Activated CD8-positive, alpha-beta memory T cell treated with anti-CD3 and anti-CD28 coated beads, Interleukin-2, amount 50 U/mL, for 24 hours (primary cell): Measurements from ENCODE around the gene C10orf88.
"Not testable (repeated sequence)": the region's sequence is repeated elsewhere in the genome, so short reads cannot be mapped to it uniquely, and the experiment has no call there.

ENCODE experiments used
- DNase-seq: peaks from one replicate; pipeline ENCODE4 v3.0.0-alpha.2; 2020; ENCODE audit errors: extremely low read depth

Gene C10orf88

GRCh38 chr10:122962405-122962804, 8.4 kb upstream of the C10orf88 start:
- no peak for DNase-seq

- no peak for DNase-seq
Observed at GRCh38 chr10:122957474-122957873, 3.4 kb upstream of the C10orf88 start.

- DNase-seq: no peak
Observed at GRCh38 chr10:122955892-122956291, 1.9 kb upstream of the C10orf88 start.

GRCh38 chr10:122954731-122955050, 664 bp upstream of the C10orf88 start:
- DNase-seq: no peak

- DNase-seq: no peak
Observed at GRCh38 chr10:122949296-122949695, 4.7 kb downstream of the C10orf88 start.

GRCh38 chr10:122939856-122940543, 14.0 kb downstream of the C10orf88 start:
- no peak for DNase-seq

- DNase-seq: no peak
Observed at GRCh38 chr10:122939133-122939855, 14.7 kb downstream of the C10orf88 start.

GRCh38 chr10:122931088-122931906, 22.7 kb downstream of the C10orf88 start:
- DNase-seq: no peak

- no peak for DNase-seq
Observed at GRCh38 chr10:122930140-122930539, 23.9 kb downstream of the C10orf88 start.

GRCh38 chr10:122915700-122916099, 38.3 kb downstream of the C10orf88 start:
- DNase-seq: no peak

GRCh38 chr10:122911889-122912484, 42.0 kb downstream of the C10orf88 start:
- no peak for DNase-seq

GRCh38 chr10:122910310-122910709, 43.7 kb downstream of the C10orf88 start, which contains the start of gene FAM24A:
Gene FAM24A (plus strand): TSS chr10:122910610. CDS start chr10:122911635, 1,025 bp downstream.
- DNase-seq: no peak

- not testable (repeated sequence) for DNase-seq
Observed at GRCh38 chr10:122903861-122904260, 50.2 kb downstream of the C10orf88 start.

GRCh38 chr10:122894261-122894944, 59.6 kb downstream of the C10orf88 start:
- no peak for DNase-seq

- no peak for DNase-seq
Observed at GRCh38 chr10:122884166-122884565, 69.9 kb downstream of the C10orf88 start.

GRCh38 chr10:122882766-122883165, 71.3 kb downstream of the C10orf88 start:
- no peak for DNase-seq
